Left ventricle myocardium superior (tissue), 1 donor: ENCODE measurements around the gene CEP128. TPM values are rescaled to one million over a fixed set of nuclear protein-coding genes. Genes with fewer than 3 reads are reported as not detected.

Experiments
- ATAC-seq: fragments of 200-7000 bp; cut with Tn5 transposase; one replicate; pipeline ENCODE4 v1.9.1; 2020; ENCODE audit warnings: mild to moderate bottlenecking, moderate library complexity
- DNase-seq: peaks from one replicate; pipeline ENCODE4 v3.0.0-alpha.2; 2020
- intact Hi-C: fragments of 100-400 bp; cut with micrococcal nuclease; formaldehyde crosslinking; loops from one replicate; pipeline ENCODE4 v1.11.0; 2022
- total RNA-seq: library from RNA; stranded (reverse); fragmentation: NEBNext Ultra II Directional; extraction: Animal tissue kit (Norgen Biotek cat#: 25700); gene quantifications from one replicate; pipeline ENCODE4 v1.2.1, GENCODE V29; 2021
- donor health status: DM: no; HTN: yes; CAD: no; lungs with severe emphysema.

The CEP128 gene
- total RNA-seq, 1 donor from 2014 or later: 3.7 TPM

GRCh38 chr14:80638620-80639515 lies 302.7 kb downstream of the CEP128 start:
- DNase-seq (no peak), ATAC-seq (no peak)
- intact Hi-C loops: no loop called here

GRCh38 chr14:80637756-80638619 lies 303.6 kb downstream of the CEP128 start:
- no peak for ATAC-seq
- intact Hi-C loops: no loop called here
- DNase-seq: no peak

- intact Hi-C loops: no loop called here
- ATAC-seq (no peak), DNase-seq (no peak)
Measured at GRCh38 chr14:80636071-80636470, 305.5 kb downstream of the CEP128 start.

GRCh38 chr14:80634106-80634758 lies 307.3 kb downstream of the CEP128 start:
- intact Hi-C loops: no loop called here
- DNase-seq (no peak), ATAC-seq (no peak)

GRCh38 chr14:80629606-80630005 lies 311.9 kb downstream of the CEP128 start:
- no peak for ATAC-seq
- intact Hi-C loops: no loop called here
- no peak for DNase-seq

- ATAC-seq: no peak
Measured at GRCh38 chr14:80628547-80628946, 313.0 kb downstream of the CEP128 start.

GRCh38 chr14:80627745-80628144 lies 313.8 kb downstream of the CEP128 start:
- intact Hi-C loops: no loop called here
- DNase-seq (no peak), ATAC-seq (no peak)

More at GRCh38 chr14:80628547-80628946, 313.0 kb downstream of the CEP128 start:
- DNase-seq: no peak
- intact Hi-C loops: no loop called here

GRCh38 chr14:80624581-80624980 lies 317.0 kb downstream of the CEP128 start:
- ATAC-seq (no peak), DNase-seq (no peak)
- intact Hi-C loops: no loop called here

GRCh38 chr14:80621701-80622100 lies 319.8 kb downstream of the CEP128 start:
- no peak for ATAC-seq
- DNase-seq: no peak
- intact Hi-C loops: no loop called here

- ATAC-seq (no peak), DNase-seq (no peak)
- intact Hi-C loops: no loop called here
Measured at GRCh38 chr14:80620434-80620833, 321.1 kb downstream of the CEP128 start.

- no peak for ATAC-seq
- intact Hi-C loops: no loop called here
- no peak for DNase-seq
Measured at GRCh38 chr14:80618751-80619329, 322.7 kb downstream of the CEP128 start.

GRCh38 chr14:80615831-80616230 lies 325.7 kb downstream of the CEP128 start:
- DNase-seq (no peak), ATAC-seq (no peak)
- intact Hi-C loops: no loop called here

GRCh38 chr14:80609055-80609454 lies 332.5 kb downstream of the CEP128 start:
- intact Hi-C loops: no loop called here
- ATAC-seq: no peak
- no peak for DNase-seq

- ATAC-seq (no peak), DNase-seq (no peak)
- intact Hi-C loops: no loop called here
Measured at GRCh38 chr14:80608563-80608962, 333.0 kb downstream of the CEP128 start.

- DNase-seq (no peak), ATAC-seq (peak; percentile 52)
- intact Hi-C loops: no loop called here
Measured at GRCh38 chr14:80607430-80608190, 333.9 kb downstream of the CEP128 start.

- ATAC-seq: peak; percentile 90
- no peak for DNase-seq
- intact Hi-C loops: no loop called here
Measured at GRCh38 chr14:80606347-80606772, 335.2 kb downstream of the CEP128 start.

GRCh38 chr14:80605536-80605935 lies 336.0 kb downstream of the CEP128 start:
- ATAC-seq: no peak
- DNase-seq: no peak
- intact Hi-C loops: no loop called here

- intact Hi-C loops: no loop called here
- ATAC-seq (no peak), DNase-seq (no peak)
Measured at GRCh38 chr14:80602946-80603345, 338.6 kb downstream of the CEP128 start.
